Measurements from ENCODE around the gene HS2ST1.
"Not testable (repeated sequence)": the region's sequence is repeated elsewhere in the genome, so short reads cannot be mapped to it uniquely, and the experiment has no call there.

HS2ST1 gene

GRCh38 chr1:86992861-86993260 lies 78.4 kb downstream of the HS2ST1 start:
- 77% methylated on average over 2 of the region's 2 CpGs for WGBS

GRCh38 chr1:86993269-86993985 lies 79.0 kb downstream of the HS2ST1 start:
- Histone ChIP-seq H3K27ac (ENCODE audit: low read depth, low read length) (no peak overlapping the region), H3K4me3 (ENCODE audit: low read length) (no peak overlapping the region), H3K9ac (ENCODE audit: low read depth, low read length) (no peak overlapping the region), H3K9me3 (ENCODE audit: insufficient read depth, low read depth, low read length) (no peaks in the 10 kb centered on the region), H3K27me3 (ENCODE audit: insufficient read depth, low read length) (no peaks in the 10 kb centered on the region), H3K4me1 (ENCODE audit: insufficient read depth, low read length) (peaks cover 19% of the 10 kb centered on the region; the same call in 1 of the 2 replicates), H3K36me3 (ENCODE audit: insufficient read depth, low read length) (no peaks in the 10 kb centered on the region)
- WGBS = 94% methylated on average over 2 of the region's 4 CpGs

More at GRCh38 chr1:86992861-86993260, 78.4 kb downstream of the HS2ST1 start:
- Histone ChIP-seq H3K9ac (ENCODE audit: low read depth, low read length) (no peak overlapping the region), H3K4me3 (ENCODE audit: low read length) (no peak overlapping the region), H3K36me3 (ENCODE audit: insufficient read depth, low read length) (no peaks in the 10 kb centered on the region), H3K4me1 (ENCODE audit: insufficient read depth, low read length) (peaks cover 16% of the 10 kb centered on the region; the same call in 1 of the 2 replicates), H3K27ac (ENCODE audit: low read depth, low read length) (no peak overlapping the region), H3K9me3 (ENCODE audit: insufficient read depth, low read depth, low read length) (no peaks in the 10 kb centered on the region), H3K27me3 (ENCODE audit: insufficient read depth, low read length) (no peaks in the 10 kb centered on the region)

- Histone ChIP-seq H3K36me3 (ENCODE audit: insufficient read depth, low read length) (no peaks in the 10 kb centered on the region), H3K27me3 (ENCODE audit: insufficient read depth, low read length) (no peaks in the 10 kb centered on the region), H3K4me3 (ENCODE audit: low read length) (no peak overlapping the region), H3K9me3 (ENCODE audit: insufficient read depth, low read depth, low read length) (no peaks in the 10 kb centered on the region), H3K9ac (ENCODE audit: low read depth, low read length) (no peak overlapping the region), H3K4me1 (ENCODE audit: insufficient read depth, low read length) (peaks cover 24% of the 10 kb centered on the region; the same call in 1 of the 2 replicates), H3K27ac (ENCODE audit: low read depth, low read length) (no peak overlapping the region)
Observed at GRCh38 chr1:86994061-86994460, 79.6 kb downstream of the HS2ST1 start.

GRCh38 chr1:86997538-86997937 lies 83.1 kb downstream of the HS2ST1 start:
- no peak overlapping the region for H3K9ac ChIP-seq (ENCODE audit: low read depth, low read length)
- H3K27me3 ChIP-seq (ENCODE audit: insufficient read depth, low read length) = no peaks in the 10 kb centered on the region
- H3K36me3 ChIP-seq (ENCODE audit: insufficient read depth, low read length) = no peaks in the 10 kb centered on the region
- H3K27ac ChIP-seq (ENCODE audit: low read depth, low read length) = no peak overlapping the region
- no CpG with 5 or more reads among the region's 1 CpG for WGBS
- peaks cover 27% of the 10 kb centered on the region; the same call in 1 of the 2 replicates for H3K4me1 ChIP-seq (ENCODE audit: insufficient read depth, low read length)
- H3K4me3 ChIP-seq (ENCODE audit: low read length) = no peak overlapping the region
- H3K9me3 ChIP-seq (ENCODE audit: insufficient read depth, low read depth, low read length) = no peaks in the 10 kb centered on the region

- Histone ChIP-seq H3K36me3 (ENCODE audit: insufficient read depth, low read length) (no peaks in the 10 kb centered on the region), H3K4me1 (ENCODE audit: insufficient read depth, low read length) (peaks cover 22% of the 10 kb centered on the region; the same call in 1 of the 2 replicates), H3K27ac (ENCODE audit: low read depth, low read length) (no peak overlapping the region), H3K9me3 (ENCODE audit: insufficient read depth, low read depth, low read length) (no peaks in the 10 kb centered on the region), H3K27me3 (ENCODE audit: insufficient read depth, low read length) (no peaks in the 10 kb centered on the region), H3K4me3 (ENCODE audit: low read length) (no peak overlapping the region), H3K9ac (ENCODE audit: low read depth, low read length) (no peak overlapping the region)
- WGBS = 90% methylated on average over 2 of the region's 3 CpGs
Observed at GRCh38 chr1:86998280-86998679, 83.8 kb downstream of the HS2ST1 start.

GRCh38 chr1:86998727-86999126 lies 84.3 kb downstream of the HS2ST1 start:
- Histone ChIP-seq H3K36me3 (ENCODE audit: insufficient read depth, low read length) (no peaks in the 10 kb centered on the region), H3K9me3 (ENCODE audit: insufficient read depth, low read depth, low read length) (no peaks in the 10 kb centered on the region), H3K27me3 (ENCODE audit: insufficient read depth, low read length) (no peaks in the 10 kb centered on the region), H3K4me3 (ENCODE audit: low read length) (no peak overlapping the region), H3K27ac (ENCODE audit: low read depth, low read length) (no peak overlapping the region), H3K9ac (ENCODE audit: low read depth, low read length) (no peak overlapping the region), H3K4me1 (ENCODE audit: insufficient read depth, low read length) (peaks cover 21% of the 10 kb centered on the region; the same call in 1 of the 2 replicates)

GRCh38 chr1:87000460-87000859 lies 86.0 kb downstream of the HS2ST1 start:
- Histone ChIP-seq H3K9me3 (ENCODE audit: insufficient read depth, low read depth, low read length) (no peaks in the 10 kb centered on the region), H3K4me3 (ENCODE audit: low read length) (no peak overlapping the region), H3K27me3 (ENCODE audit: insufficient read depth, low read length) (no peaks in the 10 kb centered on the region), H3K36me3 (ENCODE audit: insufficient read depth, low read length) (no peaks in the 10 kb centered on the region), H3K4me1 (ENCODE audit: insufficient read depth, low read length) (peaks cover 14% of the 10 kb centered on the region; the same call in 1 of the 2 replicates), H3K27ac (ENCODE audit: low read depth, low read length) (no peak overlapping the region), H3K9ac (ENCODE audit: low read depth, low read length) (no peak overlapping the region)
- 91% methylated on average over 2 of the region's 2 CpGs for WGBS

GRCh38 chr1:87004857-87005256 lies 90.4 kb downstream of the HS2ST1 start:
- Histone ChIP-seq H3K9me3 (ENCODE audit: insufficient read depth, low read depth, low read length) (no peaks in the 10 kb centered on the region), H3K27ac (ENCODE audit: low read depth, low read length) (no peak overlapping the region), H3K9ac (ENCODE audit: low read depth, low read length) (no peak overlapping the region), H3K4me1 (ENCODE audit: insufficient read depth, low read length) (peaks cover 3% of the 10 kb centered on the region; the same call in 1 of the 2 replicates), H3K36me3 (ENCODE audit: insufficient read depth, low read length) (no peaks in the 10 kb centered on the region), H3K4me3 (ENCODE audit: low read length) (no peak overlapping the region), H3K27me3 (ENCODE audit: insufficient read depth, low read length) (no peaks in the 10 kb centered on the region)
- 92% methylated on average over 1 of the region's 1 CpG for WGBS

GRCh38 chr1:87007323-87007722 lies 92.9 kb downstream of the HS2ST1 start:
- Histone ChIP-seq H3K27ac (ENCODE audit: low read depth, low read length) (no peak overlapping the region), H3K9ac (ENCODE audit: low read depth, low read length) (no peak overlapping the region), H3K9me3 (ENCODE audit: insufficient read depth, low read depth, low read length) (peaks cover 15% of the 10 kb centered on the region), H3K4me3 (ENCODE audit: low read length) (no peak overlapping the region), H3K36me3 (ENCODE audit: insufficient read depth, low read length) (peaks cover 9% of the 10 kb centered on the region; the same call in 1 of the 2 replicates), H3K27me3 (ENCODE audit: insufficient read depth, low read length) (no peaks in the 10 kb centered on the region), H3K4me1 (ENCODE audit: insufficient read depth, low read length) (no peaks in the 10 kb centered on the region)
- WGBS = 97% methylated on average over 1 of the region's 1 CpG

GRCh38 chr1:87013385-87013784 lies 99.0 kb downstream of the HS2ST1 start:
- H3K27ac ChIP-seq (ENCODE audit: low read depth, low read length); H3K4me1 ChIP-seq (ENCODE audit: insufficient read depth, low read length); H3K4me3 ChIP-seq (ENCODE audit: low read length); H3K9ac ChIP-seq (ENCODE audit: low read depth, low read length); H3K27me3 ChIP-seq (ENCODE audit: insufficient read depth, low read length): not testable (repeated sequence)
- H3K9me3 ChIP-seq (ENCODE audit: insufficient read depth, low read depth, low read length) = peaks cover 30% of the 10 kb centered on the region
- H3K36me3 ChIP-seq (ENCODE audit: insufficient read depth, low read length) = peaks cover 17% of the 10 kb centered on the region; the same call in 1 of the 2 replicates

- Histone ChIP-seq H3K9ac (ENCODE audit: low read depth, low read length) (no peak overlapping the region), H3K27ac (ENCODE audit: low read depth, low read length) (no peak overlapping the region), H3K27me3 (ENCODE audit: insufficient read depth, low read length) (no peaks in the 10 kb centered on the region), H3K4me1 (ENCODE audit: insufficient read depth, low read length) (0 out of 2 replicates have a peak, but pooled peaks cover 3% of the 10 kb centered on the region), H3K9me3 (ENCODE audit: insufficient read depth, low read depth, low read length) (peaks cover 8% of the 10 kb centered on the region), H3K36me3 (ENCODE audit: insufficient read depth, low read length) (peaks cover 4% of the 10 kb centered on the region; the same call in 1 of the 2 replicates), H3K4me3 (ENCODE audit: low read length) (no peak overlapping the region)
- 79% methylated on average over 4 of the region's 4 CpGs for WGBS
Observed at GRCh38 chr1:87017998-87018672, 103.7 kb downstream of the HS2ST1 start.

Data from HUES64 (cell line).